Hepatocyte (in vitro differentiated cells): ENCODE data around the gene CLDN18.

Source experiments
- EZH2 ChIP-seq: fragments of 200-600 bp; sonication (generic); IDR thresholded peaks from 2 replicates; pipeline ENCODE4 v1.6.1; 2016; ENCODE audit warnings: antibody characterized with exemption, mild to moderate bottlenecking, borderline replicate concordance
- TF ChIP-seq, protein P1 (sequence below): fragments of 200-600 bp; sonication (generic); IDR thresholded peaks from 2 replicates; pipeline ENCODE4 v1.5.1; 2016; ENCODE audit warnings: antibody characterized with exemption, mild to moderate bottlenecking; ENCODE audit not compliant: poor library complexity

DNA sequence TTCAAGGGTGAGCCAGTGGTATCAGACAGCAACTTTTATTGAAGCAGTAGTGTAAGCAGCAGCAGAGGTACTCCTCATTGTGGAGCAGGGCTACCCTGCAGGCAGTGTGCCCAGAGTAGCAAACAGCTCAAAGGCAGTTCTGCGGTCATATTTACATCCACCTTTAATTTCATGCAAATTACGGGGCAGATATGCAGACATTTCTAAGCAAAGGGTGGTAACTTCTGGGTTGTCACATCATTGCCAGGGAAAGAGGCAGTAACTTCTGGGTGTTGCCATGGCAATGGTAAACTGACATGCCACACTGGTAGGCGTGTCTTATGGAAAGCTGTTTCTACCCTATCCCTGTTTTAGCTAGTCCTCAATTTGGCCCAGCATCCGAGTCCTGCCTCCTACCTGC lies 46.5 kb upstream of the CLDN18 start:
- TF ChIP-seq, protein P1, sequence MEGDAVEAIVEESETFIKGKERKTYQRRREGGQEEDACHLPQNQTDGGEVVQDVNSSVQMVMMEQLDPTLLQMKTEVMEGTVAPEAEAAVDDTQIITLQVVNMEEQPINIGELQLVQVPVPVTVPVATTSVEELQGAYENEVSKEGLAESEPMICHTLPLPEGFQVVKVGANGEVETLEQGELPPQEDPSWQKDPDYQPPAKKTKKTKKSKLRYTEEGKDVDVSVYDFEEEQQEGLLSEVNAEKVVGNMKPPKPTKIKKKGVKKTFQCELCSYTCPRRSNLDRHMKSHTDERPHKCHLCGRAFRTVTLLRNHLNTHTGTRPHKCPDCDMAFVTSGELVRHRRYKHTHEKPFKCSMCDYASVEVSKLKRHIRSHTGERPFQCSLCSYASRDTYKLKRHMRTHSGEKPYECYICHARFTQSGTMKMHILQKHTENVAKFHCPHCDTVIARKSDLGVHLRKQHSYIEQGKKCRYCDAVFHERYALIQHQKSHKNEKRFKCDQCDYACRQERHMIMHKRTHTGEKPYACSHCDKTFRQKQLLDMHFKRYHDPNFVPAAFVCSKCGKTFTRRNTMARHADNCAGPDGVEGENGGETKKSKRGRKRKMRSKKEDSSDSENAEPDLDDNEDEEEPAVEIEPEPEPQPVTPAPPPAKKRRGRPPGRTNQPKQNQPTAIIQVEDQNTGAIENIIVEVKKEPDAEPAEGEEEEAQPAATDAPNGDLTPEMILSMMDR = no peak
- no peak for TF ChIP-seq EZH2
